Left lung (tissue), 10 donors: ENCODE results near the gene CSF2. TPM values are rescaled to one million over a fixed set of nuclear protein-coding genes. Genes with fewer than 3 reads are reported as not detected.

Experiments
- ATAC-seq: fragments of 200-7000 bp; cut with Tn5 transposase; one replicate; pipeline ENCODE4 v1.9.1; 2020; ENCODE audit warnings: moderate library complexity
- DNase-seq, 4 donors: peaks; one replicate each; pipeline ENCODE4 v3.0.0-alpha.2; 2013 to 2020
- H3K27ac ChIP-seq, 2 donors: fragments of 200-600 bp; sonication (generic) in 1 of 2; one replicate each; pipeline versions ENCODE4 v1.5.0 to v1.8.0; 2020 to 2021
- H3K27me3 ChIP-seq, 2 donors: fragments of 200-600 bp; sonication (generic) in 1 of 2; one replicate each; pipeline versions ENCODE4 v1.5.0 to v1.8.0; 2020 to 2021
- H3K36me3 ChIP-seq, 2 donors: fragments of 200-600 bp; sonication (generic) in 1 of 2; one replicate each; pipeline versions ENCODE4 v1.5.0 to v1.8.0; 2020 to 2021
- H3K4me1 ChIP-seq, 2 donors: fragments of 200-600 bp; one replicate each; pipeline ENCODE4 v1.8.0; 2021
- H3K4me3 ChIP-seq, 2 donors: fragments of 200-600 bp; sonication (generic) in 1 of 2; one replicate each; pipeline versions ENCODE4 v1.5.0 to v1.8.0; 2020 to 2021; ENCODE audit warnings: mild to moderate bottlenecking in 1 of 2
- H3K9me3 ChIP-seq, 2 donors: fragments of 200-600 bp; sonication (generic) in 1 of 2; one replicate each; pipeline versions ENCODE4 v1.5.0 to v1.8.0; 2020 to 2021
- intact Hi-C, 2 donors: fragments of 100-400 bp; cut with DNase I; formaldehyde crosslinking; loops; one replicate each; pipeline versions ENCODE4 v1.11.2 to v1.14.2; 2022
- polyA plus RNA-seq, 6 donors: library from polyadenylated mRNA; unstranded; fragments of 120-200 nt; gene quantifications; one replicate each; pipeline ENCODE4 v1.2.1, GENCODE V29; 2013; ENCODE audit not compliant: insufficient read length in 6 of 6
- total RNA-seq, 2 donors: library from RNA; stranded (reverse); fragmentation: NEBNext Ultra II Directional; extraction: Animal tissue kit (Norgen Biotek cat#: 25700); gene quantifications; one replicate each; pipeline ENCODE4 v1.2.1, GENCODE V29; 2021
- TF ChIP-seq, protein P1 (sequence below), 2 donors: fragments of 200-600 bp; sonication (generic) in 1 of 2; IDR thresholded peaks; one replicate each; pipeline versions ENCODE4 v1.5.0 to v1.8.0; 2021; ENCODE audit warnings: antibody characterized with exemption in 2 of 2
- donor health status: DM: no; HTN: yes; CAD: no.
- donor health status: DM: no; HTN: no; CAD: no.

Gene CSF2
- total and polyA plus RNA-seq, 8 donors, result 0.18 to 5.1 (median 0.44) TPM; not detected in 3

DNA sequence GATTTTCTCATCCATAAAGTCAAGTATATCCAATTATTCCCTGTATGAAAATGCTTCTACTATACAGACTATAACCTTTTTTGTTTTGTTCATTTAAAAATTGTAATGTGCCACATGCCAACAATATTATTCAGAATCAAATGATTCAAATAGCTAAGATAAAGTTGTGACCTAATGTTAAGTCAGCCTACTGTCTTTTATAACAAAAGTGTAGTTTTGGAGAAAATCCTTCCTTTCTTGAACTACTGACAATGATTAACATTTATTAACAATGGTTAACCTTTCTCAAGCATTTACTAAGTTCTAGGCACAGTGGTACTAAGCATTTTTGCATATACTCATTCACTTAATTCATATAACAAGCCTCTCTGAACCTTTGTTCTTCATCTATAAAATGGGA lies 25.0 kb downstream of the CSF2 start:
- no peak overlapping the region for H3K27ac ChIP-seq
- TF ChIP-seq, protein P1, sequence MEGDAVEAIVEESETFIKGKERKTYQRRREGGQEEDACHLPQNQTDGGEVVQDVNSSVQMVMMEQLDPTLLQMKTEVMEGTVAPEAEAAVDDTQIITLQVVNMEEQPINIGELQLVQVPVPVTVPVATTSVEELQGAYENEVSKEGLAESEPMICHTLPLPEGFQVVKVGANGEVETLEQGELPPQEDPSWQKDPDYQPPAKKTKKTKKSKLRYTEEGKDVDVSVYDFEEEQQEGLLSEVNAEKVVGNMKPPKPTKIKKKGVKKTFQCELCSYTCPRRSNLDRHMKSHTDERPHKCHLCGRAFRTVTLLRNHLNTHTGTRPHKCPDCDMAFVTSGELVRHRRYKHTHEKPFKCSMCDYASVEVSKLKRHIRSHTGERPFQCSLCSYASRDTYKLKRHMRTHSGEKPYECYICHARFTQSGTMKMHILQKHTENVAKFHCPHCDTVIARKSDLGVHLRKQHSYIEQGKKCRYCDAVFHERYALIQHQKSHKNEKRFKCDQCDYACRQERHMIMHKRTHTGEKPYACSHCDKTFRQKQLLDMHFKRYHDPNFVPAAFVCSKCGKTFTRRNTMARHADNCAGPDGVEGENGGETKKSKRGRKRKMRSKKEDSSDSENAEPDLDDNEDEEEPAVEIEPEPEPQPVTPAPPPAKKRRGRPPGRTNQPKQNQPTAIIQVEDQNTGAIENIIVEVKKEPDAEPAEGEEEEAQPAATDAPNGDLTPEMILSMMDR (IDR thresholded peaks at IDR 0.05), result no peak

GRCh38 chr5:132099076-132099748 lies 25.6 kb downstream of the CSF2 start:
- H3K36me3 ChIP-seq, result no peaks in the 10 kb centered on the region
- TF ChIP-seq, protein P1 (IDR thresholded peaks at IDR 0.05), result no peak

More for the DNA sequence above, 25.0 kb downstream of the CSF2 start:
- H3K4me3 ChIP-seq, result no peak overlapping the region
- DNase-seq (no peak), ATAC-seq (no peak)
- intact Hi-C loops, result no loop called here
- no peaks in the 10 kb centered on the region for H3K36me3 ChIP-seq
- H3K9me3 ChIP-seq, result no peaks in the 10 kb centered on the region
- peaks cover 0 to 21% of the 10 kb centered on the region in 2 donors for H3K4me1 ChIP-seq
- no peaks in the 10 kb centered on the region for H3K27me3 ChIP-seq

DNA sequence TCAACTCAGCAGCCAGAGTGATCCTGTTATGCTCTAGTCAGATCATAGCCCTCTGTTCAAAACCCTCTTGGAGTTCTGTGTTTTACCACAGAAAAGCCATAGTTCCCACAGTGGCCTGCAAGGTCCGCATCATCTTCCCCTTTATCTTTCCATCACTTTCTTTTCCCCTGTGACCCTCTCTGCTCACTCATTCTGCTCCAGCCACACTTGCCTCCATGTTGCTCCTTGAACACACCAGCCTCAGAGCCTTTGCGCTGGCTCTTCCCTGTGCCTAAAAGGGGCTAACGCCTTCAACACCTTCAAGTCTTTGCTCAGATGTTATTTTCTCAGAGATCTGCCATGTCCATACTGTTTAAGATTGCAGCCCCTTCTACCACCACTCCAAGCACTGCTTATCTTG lies 26.3 kb downstream of the CSF2 start:
- Histone ChIP-seq H3K4me1 (peaks cover 0 to 32% of the 10 kb centered on the region in 2 donors), H3K9me3 (no peaks in the 10 kb centered on the region), H3K36me3 (no peaks in the 10 kb centered on the region), H3K4me3 (no peak overlapping the region), H3K27me3 (no peaks in the 10 kb centered on the region), H3K27ac (no peak overlapping the region)
- no peak for DNase-seq
- TF ChIP-seq, protein P1 (IDR thresholded peaks at IDR 0.05), result no peak
- intact Hi-C loops, result no loop called here
- ATAC-seq, result no peak

More at GRCh38 chr5:132099076-132099748, 25.6 kb downstream of the CSF2 start:
- Histone ChIP-seq H3K4me1 (peaks cover 0 to 27% of the 10 kb centered on the region in 2 donors), H3K27ac (no peak overlapping the region), H3K4me3 (no peak overlapping the region), H3K27me3 (no peaks in the 10 kb centered on the region), H3K9me3 (no peaks in the 10 kb centered on the region)
- intact Hi-C loops, result no loop called here
- DNase-seq (no peak), ATAC-seq (no peak)

- Histone ChIP-seq H3K27ac (no peak overlapping the region), H3K27me3 (no peaks in the 10 kb centered on the region), H3K9me3 (no peaks in the 10 kb centered on the region), H3K4me1 (peaks cover 0 to 32% of the 10 kb centered on the region in 2 donors), H3K36me3 (no peaks in the 10 kb centered on the region), H3K4me3 (no peak overlapping the region)
- DNase-seq (no peak), ATAC-seq (no peak)
- TF ChIP-seq, protein P1 (IDR thresholded peaks at IDR 0.05), result no peak
- intact Hi-C loops, result no loop called here
Observed at GRCh38 chr5:132100672-132101261, 27.2 kb downstream of the CSF2 start.

DNA sequence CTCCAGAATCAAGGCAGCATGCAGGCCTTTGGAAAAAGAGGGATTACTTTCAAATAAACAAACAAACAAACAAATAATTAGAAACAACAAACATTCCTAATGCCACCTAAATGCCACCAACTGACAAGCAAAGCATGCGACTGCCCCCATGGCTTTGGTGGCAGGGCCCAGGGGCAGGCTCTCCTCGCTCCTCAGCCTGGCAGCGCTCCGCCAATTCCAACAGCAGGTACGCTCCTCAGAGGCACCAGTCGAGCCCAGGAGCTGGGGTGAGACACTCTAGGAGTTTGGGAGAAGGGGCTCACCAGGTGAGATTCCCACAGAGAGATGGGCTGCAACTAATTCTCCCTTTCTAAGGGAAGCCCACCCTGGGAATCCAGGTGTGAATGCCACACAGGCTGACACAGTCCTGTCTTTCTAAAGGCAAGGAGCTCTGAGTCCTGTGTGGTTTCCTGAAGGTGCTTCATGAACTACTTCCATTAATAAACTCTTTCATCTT lies 27.8 kb downstream of the CSF2 start:
- peaks cover 0 to 32% of the 10 kb centered on the region in 2 donors for H3K4me1 ChIP-seq
- ATAC-seq (no peak), DNase-seq (no peak)
- H3K4me3 ChIP-seq, result no peak overlapping the region
- TF ChIP-seq, protein P1 (IDR thresholded peaks at IDR 0.05), result no peak
- H3K27ac ChIP-seq, result no peak overlapping the region
- H3K9me3 ChIP-seq, result no peaks in the 10 kb centered on the region
- H3K36me3 ChIP-seq, result no peaks in the 10 kb centered on the region
- H3K27me3 ChIP-seq, result no peaks in the 10 kb centered on the region
- intact Hi-C loops, result no loop called here
